ENCODE data around the gene TM2D3. TPM values are rescaled to one million over a fixed set of nuclear protein-coding genes. Genes with fewer than 3 reads are reported as not detected.

The TM2D3 gene
- total and polyA plus RNA-seq, 2 donors (not counting 3 experiments of a cell fraction or from before 2014, with no cell fraction given), result 34.3 to 51.5 TPM

DNA sequence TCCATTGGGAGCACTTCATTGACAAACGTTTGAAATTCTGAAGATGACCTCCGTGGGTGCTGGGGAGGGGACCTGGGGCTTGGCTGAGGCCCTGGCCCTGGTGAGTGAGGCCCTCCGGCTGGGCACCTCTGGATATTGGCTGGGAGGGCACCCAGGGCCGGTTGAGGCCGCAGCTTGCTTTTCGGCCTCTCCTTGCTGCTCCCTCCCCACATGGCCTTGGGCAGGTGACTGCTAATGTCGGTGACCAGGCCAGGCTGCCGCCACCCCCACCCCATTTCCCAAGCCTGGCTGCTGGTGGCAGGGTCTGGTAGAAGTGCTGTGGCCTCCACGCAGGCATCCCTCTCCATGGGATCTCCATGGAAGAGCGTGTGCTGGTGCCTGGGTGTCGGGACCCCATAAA is 39.5 kb downstream of the TM2D3 start:
- H2AFZ ChIP-seq (ENCODE audit: low read depth, low read length), result no peak overlapping the region
- dilution Hi-C loops (cut with MboI; ENCODE audit: extremely low pct_ligation_motif_present, low sequenced_read_pairs), result no loop called here
- CTCF ChIA-PET, result no interaction called here

DNA sequence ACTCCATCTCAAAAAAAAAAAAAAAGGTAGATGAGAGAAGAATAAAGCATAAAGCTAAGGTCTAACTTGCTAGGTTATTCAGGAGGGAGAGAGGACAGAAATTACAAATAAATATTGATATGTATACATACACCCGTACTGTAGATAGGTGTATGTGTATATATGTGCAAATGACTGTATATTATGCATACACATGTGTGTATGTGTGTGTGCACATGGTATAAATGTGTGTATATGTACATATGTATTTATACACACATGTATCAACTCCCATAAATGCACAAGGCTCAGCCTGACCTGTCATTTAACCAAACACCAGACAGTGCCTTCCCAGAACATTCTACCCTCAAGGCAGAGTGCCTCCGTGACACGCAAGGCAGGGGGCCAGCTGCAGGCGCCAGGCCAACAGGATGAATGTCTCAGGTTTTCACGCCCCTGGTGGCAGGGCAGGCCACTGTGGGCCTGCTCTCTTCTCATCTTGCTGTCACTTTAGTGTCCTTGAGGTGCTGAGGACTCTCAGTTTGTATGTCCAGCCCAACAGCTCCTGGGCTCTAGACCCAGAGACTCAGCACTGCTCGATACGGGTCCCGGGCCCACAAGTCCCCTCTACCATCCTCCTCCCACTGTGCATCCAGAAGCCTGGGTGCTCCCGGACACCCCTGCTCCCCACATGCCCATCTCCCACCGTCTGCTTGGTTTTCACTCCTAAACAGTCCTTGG is 40.4 kb downstream of the TM2D3 start:
- POLR2A ChIA-PET, result no interaction called here
- Histone ChIP-seq H3K36me3 (ENCODE audit: control insufficient read depth in 2 of 2, extremely low read depth in 1 of 2, insufficient read depth in 2 of 2, low read length in 2 of 2) (no peaks in the 10 kb centered on the region), H3K9ac (replicated peaks; ENCODE audit: extremely low read depth, insufficient read depth, low read length) (no peak overlapping the region), H3K27me3 (ENCODE audit: control insufficient read depth in 2 of 2, insufficient read depth in 2 of 2, low read length in 2 of 2) (no peaks in the 10 kb centered on the region), H3K9me1 (replicated peaks; ENCODE audit: control insufficient read depth, extremely low read depth, insufficient read depth, low read length) (no peaks in the 10 kb centered on the region), H4K20me1 (replicated peaks; ENCODE audit: control insufficient read depth, extremely low read depth, insufficient read depth, low read length) (no peaks in the 10 kb centered on the region), H3K27ac (ENCODE audit: insufficient read depth, low read depth, low read length) (no peak overlapping the region), H3K79me2 (ENCODE audit: control insufficient read depth, insufficient read depth, low read length) (no peaks in the 10 kb centered on the region), H3K4me3 (replicated peaks in 1 of 3; ENCODE audit: insufficient read depth in 1 of 3, low read depth in 1 of 3, low read length in 3 of 3) (no peak overlapping the region), H3K9me3 (replicated peaks; ENCODE audit: control insufficient read depth, insufficient read depth, low read length) (no peaks in the 10 kb centered on the region), H3K4me2 (ENCODE audit: insufficient read depth, low read length) (no peak overlapping the region), H3K4me1 (ENCODE audit: control insufficient read depth, extremely low read depth, insufficient read depth, low read length) (no peaks in the 10 kb centered on the region), H2AFZ (ENCODE audit: low read depth, low read length) (no peak overlapping the region)
- FAIRE-seq, result no peak
- no TSS peak for BruUV-seq (replicated peaks)
- DNase-seq (ENCODE audit: low read depth, low spot score), result no peak
- dilution Hi-C loops (cut with MboI; ENCODE audit: extremely low pct_ligation_motif_present, low sequenced_read_pairs) (no loop called here), intact Hi-C loops (cut with micrococcal nuclease) (no loop called here)
- CTCF ChIA-PET, result no interaction called here
- TF ChIP-seq EZH2 (IDR thresholded peaks at IDR 0.05; ENCODE audit: borderline replicate concordance, low read depth, low read length, severe bottlenecking) (no peak), FOS (IDR thresholded peaks at IDR 0.05; ENCODE audit: borderline replicate concordance, insufficient read depth, low read length) (no peak), POLR2A (IDR thresholded peaks at IDR 0.05; ENCODE audit: low read depth, low read length) (no peak), POLR2AphosphoS5 (IDR thresholded peaks at IDR 0.05; ENCODE audit: insufficient read depth, low read depth, low read length) (no peak), MYC (IDR thresholded peaks at IDR 0.05; ENCODE audit: low read depth, low read length) (no peak), GATA2 (IDR thresholded peaks at IDR 0.05; ENCODE audit: insufficient read depth, insufficient read length, low read depth, low read length) (no peak), JUN (IDR thresholded peaks at IDR 0.05; ENCODE audit: borderline replicate concordance, insufficient read depth, insufficient read length, low read depth) (no peak)
- TF ChIP-seq, protein P1, sequence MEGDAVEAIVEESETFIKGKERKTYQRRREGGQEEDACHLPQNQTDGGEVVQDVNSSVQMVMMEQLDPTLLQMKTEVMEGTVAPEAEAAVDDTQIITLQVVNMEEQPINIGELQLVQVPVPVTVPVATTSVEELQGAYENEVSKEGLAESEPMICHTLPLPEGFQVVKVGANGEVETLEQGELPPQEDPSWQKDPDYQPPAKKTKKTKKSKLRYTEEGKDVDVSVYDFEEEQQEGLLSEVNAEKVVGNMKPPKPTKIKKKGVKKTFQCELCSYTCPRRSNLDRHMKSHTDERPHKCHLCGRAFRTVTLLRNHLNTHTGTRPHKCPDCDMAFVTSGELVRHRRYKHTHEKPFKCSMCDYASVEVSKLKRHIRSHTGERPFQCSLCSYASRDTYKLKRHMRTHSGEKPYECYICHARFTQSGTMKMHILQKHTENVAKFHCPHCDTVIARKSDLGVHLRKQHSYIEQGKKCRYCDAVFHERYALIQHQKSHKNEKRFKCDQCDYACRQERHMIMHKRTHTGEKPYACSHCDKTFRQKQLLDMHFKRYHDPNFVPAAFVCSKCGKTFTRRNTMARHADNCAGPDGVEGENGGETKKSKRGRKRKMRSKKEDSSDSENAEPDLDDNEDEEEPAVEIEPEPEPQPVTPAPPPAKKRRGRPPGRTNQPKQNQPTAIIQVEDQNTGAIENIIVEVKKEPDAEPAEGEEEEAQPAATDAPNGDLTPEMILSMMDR (IDR thresholded peaks at IDR 0.05; ENCODE audit: extremely low read depth in 1 of 2, insufficient read depth in 1 of 2, low read depth in 1 of 2, low read length in 2 of 2), result no peak
- TF ChIP-seq, protein P2, sequence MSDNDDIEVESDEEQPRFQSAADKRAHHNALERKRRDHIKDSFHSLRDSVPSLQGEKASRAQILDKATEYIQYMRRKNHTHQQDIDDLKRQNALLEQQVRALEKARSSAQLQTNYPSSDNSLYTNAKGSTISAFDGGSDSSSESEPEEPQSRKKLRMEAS (IDR thresholded peaks at IDR 0.05; ENCODE audit: insufficient read depth, insufficient read length), result no peak

More for the DNA sequence above, 39.5 kb downstream of the TM2D3 start:
- Histone ChIP-seq H4K20me1 (replicated peaks; ENCODE audit: control insufficient read depth, extremely low read depth, insufficient read depth, low read length) (no peaks in the 10 kb centered on the region), H3K9ac (replicated peaks; ENCODE audit: extremely low read depth, insufficient read depth, low read length) (no peak overlapping the region), H3K4me1 (ENCODE audit: control insufficient read depth, extremely low read depth, insufficient read depth, low read length) (no peaks in the 10 kb centered on the region), H3K27ac (ENCODE audit: insufficient read depth, low read depth, low read length) (no peak overlapping the region), H3K4me3 (replicated peaks in 1 of 3; ENCODE audit: insufficient read depth in 1 of 3, low read depth in 1 of 3, low read length in 3 of 3) (no peak overlapping the region), H3K9me3 (replicated peaks; ENCODE audit: control insufficient read depth, insufficient read depth, low read length) (no peaks in the 10 kb centered on the region), H3K9me1 (replicated peaks; ENCODE audit: control insufficient read depth, extremely low read depth, insufficient read depth, low read length) (no peaks in the 10 kb centered on the region), H3K27me3 (ENCODE audit: control insufficient read depth in 2 of 2, insufficient read depth in 2 of 2, low read length in 2 of 2) (no peaks in the 10 kb centered on the region), H3K79me2 (ENCODE audit: control insufficient read depth, insufficient read depth, low read length) (no peaks in the 10 kb centered on the region), H3K4me2 (ENCODE audit: insufficient read depth, low read length) (no peak overlapping the region), H3K36me3 (ENCODE audit: control insufficient read depth in 2 of 2, extremely low read depth in 1 of 2, insufficient read depth in 2 of 2, low read length in 2 of 2) (no peaks in the 10 kb centered on the region)
- POLR2A ChIA-PET, result no interaction called here
- no TSS peak for BruUV-seq (replicated peaks)
- intact Hi-C loops (cut with micrococcal nuclease), result no loop called here
- no peak for DNase-seq (ENCODE audit: low read depth, low spot score)
- no peak for FAIRE-seq
- TF ChIP-seq GATA2 (IDR thresholded peaks at IDR 0.05; ENCODE audit: insufficient read depth, insufficient read length, low read depth, low read length), result no peak
- TF ChIP-seq, protein P2 (IDR thresholded peaks at IDR 0.05; ENCODE audit: insufficient read depth, insufficient read length), result no peak
- no peak for TF ChIP-seq JUN (IDR thresholded peaks at IDR 0.05; ENCODE audit: borderline replicate concordance, insufficient read depth, insufficient read length, low read depth)
